HCEC 1CT (cell line): ENCODE measurements around the gene SHH.

Experiments used
- DNase-seq: peaks from one replicate; pipeline ENCODE4 v3.0.0-alpha.2; 2017

The SHH gene

GRCh38 chr7:155762036-155762435 lies 50.2 kb downstream of the SHH start:
- no peak for DNase-seq

GRCh38 chr7:155761162-155761561 lies 51.1 kb downstream of the SHH start:
- no peak for DNase-seq

DNA sequence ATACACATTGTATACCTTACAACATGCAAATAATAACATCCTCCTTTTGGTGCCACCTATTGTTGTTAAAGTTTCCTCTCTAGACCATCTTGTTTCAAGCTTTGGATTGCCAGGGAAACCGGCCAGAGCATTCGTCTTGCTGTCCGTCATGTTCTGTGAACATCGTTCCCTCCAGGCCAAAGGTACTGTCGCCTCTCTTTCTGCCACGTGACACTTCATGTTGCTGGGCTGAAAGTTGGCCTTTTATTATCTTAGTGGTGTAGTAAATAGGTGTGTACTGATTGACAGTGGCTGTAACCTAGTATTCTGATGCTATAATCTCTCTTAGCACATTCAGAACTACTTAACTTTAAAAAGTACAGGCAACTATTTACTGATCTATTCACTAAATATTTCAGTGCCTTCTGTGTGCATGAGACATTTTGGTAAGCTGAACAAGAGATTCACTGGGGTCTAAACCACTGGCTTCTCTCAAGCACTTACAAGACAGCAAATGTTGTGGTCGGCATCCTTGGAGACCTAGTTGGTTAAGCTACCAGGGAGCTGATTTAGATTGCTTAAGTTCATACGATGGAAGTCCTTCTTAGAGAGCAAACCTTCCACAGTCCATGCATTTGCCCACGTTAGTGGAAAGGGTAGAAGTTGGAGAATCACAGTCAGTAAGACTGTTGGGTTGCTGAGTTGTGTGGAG lies 52.4 kb downstream of the SHH start:
- DNase-seq: no peak

DNA sequence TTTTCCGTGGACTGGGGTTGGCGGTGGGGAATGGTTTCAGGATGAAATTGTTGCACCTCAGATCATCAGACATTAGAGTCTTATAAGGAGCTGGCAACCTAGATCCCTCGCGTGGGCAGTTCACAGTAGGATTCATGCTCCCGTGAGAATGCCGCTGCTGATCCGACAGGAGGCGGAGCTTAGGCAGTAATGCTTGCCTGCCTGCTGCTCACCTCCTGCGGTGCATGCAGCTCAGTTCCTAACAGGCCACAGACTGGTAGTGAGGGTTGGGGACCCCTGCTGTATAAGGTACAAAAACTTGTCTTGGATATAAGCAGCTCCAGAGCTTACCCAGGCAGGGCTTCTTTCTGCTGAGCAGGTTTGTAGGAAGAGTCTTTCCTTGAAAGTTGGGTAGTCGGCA lies 53.9 kb downstream of the SHH start:
- DNase-seq: no peak

DNA sequence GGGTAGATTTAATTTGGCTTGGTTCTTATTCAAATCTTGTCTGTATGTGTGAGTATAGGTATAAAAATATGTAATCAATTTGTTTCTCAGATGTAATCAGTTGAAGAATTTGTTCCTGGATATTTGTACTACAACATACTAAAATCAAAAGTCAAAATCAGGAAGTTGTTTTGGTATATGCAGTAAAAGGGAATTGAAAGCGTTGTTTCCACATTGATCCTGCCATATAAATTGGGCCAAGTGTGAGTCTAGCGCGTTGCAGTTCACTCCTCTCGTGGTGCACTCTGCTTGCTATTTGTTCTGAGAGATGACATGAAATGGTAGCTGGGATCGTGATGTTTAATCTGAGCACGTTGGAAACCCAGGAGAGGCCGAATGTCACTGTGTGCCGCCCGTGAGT lies 55.9 kb downstream of the SHH start:
- DNase-seq: no peak

GRCh38 chr7:155755026-155755425 lies 57.2 kb downstream of the SHH start:
- no peak for DNase-seq

DNA sequence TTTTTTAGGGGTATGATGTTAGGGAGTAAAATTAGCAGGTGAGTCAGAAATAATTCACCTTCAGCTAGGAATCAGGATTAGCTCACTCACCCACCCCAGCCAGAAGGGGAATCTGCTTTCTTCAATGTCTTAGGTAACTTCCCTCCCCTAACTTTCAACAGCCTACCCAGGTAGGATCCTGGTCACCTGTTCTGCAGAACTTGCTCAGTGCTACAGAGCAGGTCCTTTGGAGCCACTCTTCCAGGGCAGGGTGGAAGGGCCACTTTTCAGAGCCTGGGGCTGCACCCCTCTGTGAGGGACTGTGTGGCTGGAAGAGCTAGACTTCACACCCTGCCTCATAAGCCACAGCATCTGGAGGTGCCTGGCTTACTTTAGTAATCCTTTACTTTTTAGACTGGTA lies 58.1 kb downstream of the SHH start:
- no peak for DNase-seq

DNA sequence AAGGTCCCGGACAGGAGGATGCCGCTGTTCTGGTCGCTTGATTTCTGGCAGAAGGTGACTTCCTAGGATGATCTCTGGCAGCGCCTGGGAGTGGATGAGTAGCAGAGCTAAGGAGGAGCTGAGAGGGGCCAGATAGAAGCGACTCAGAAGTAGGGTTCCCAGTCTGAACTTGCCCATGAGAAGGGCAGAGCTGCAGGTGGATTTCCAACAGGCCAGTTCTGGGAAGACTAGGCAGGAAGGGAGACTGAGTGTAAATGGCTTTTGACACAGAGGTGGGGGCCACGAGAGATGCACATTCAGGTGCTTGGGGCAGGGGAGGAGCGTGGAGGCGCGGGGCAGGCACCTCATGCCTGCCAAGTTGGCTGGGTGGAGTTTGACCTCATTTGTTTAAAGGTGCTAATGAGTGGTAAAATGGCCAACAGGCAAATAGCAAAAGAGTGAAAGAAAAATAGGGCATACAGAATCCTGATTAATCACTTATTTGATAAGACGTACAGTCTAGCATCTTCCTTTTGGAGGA lies 58.8 kb downstream of the SHH start:
- DNase-seq: no peak

DNA sequence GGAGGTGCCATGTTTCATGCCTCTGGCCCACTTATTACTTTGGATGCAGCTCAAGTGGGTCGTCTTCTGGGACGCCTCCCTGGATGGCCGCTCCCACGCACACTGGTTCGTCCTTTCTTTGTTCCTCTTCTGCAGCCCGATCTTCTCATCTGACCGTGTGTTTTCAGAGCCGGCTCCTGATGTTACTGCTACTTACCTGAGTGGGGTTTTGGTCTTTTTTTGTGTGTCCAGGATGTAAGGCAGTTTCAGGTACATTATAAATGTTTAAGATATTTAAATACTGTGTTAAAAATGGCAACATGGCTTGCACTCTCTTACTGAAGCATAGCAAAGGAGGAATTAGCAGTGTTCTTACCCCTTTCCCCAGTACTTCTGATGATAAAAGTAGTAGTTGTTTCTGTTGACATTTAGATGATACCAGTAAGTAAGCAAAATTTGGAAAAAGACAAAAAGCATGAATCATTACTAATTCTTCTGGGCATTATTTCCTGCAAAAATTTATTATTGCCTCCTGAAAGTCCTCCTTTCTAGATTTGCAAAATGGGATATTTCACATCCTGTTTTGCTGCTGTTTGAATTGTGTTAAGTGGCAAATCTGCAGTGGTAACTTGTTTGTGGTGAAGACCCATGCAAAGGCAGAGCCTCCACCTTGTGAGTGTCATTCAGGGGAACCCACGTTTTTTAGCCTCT lies 59.4 kb downstream of the SHH start:
- DNase-seq: no peak

GRCh38 chr7:155751409-155751808 lies 60.9 kb downstream of the SHH start:
- no peak for DNase-seq

DNA sequence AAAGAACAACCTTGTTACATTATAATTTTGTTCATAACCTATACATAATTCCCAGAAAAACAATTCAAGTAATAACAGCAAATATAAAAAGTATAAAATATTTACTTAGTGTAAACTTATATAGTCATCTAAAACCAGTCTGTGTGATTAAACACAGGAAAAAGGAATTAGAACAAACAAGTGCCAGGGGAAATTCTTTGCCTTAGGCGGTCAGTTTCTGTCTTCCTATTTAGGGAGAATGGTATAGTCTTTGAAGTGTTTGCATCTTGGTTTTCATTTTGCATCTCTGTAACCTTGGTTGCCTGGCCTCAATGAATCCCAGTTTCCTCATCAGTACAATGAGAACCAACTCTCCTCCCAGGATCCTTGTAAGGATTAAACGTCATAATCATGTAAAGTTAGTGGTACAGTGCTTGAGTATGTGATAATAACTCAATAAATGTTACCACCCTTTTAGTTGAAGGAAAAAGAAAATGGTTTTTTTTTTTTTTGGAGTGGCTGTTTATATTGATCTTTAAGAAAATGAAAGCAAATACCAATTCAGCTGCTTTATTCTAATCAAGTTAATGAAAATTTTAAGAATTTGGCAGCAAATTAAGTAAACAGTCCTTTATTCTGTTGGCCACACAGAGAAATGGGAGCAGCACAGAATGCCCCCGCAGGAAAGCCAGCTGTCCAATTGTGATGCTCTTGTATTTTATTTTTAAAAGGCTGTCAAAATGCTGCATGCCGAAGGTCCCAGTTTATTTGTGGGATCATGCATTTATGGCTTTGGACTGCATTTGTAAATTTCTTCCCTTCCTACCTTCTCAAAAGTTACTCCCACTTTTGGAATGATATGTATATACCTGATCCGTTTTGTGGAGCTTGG lies 61.8 kb downstream of the SHH start:
- DNase-seq: no peak
